H1 (cell line): ENCODE data around the gene XPO5. TPM values are rescaled to one million over a fixed set of nuclear protein-coding genes. Genes with fewer than 3 reads are reported as not detected.

Experiments used
- CTCF ChIA-PET: fragments of 300-600 bp; sonication (Branson Sonifier 250); formaldehyde crosslinking; loops from one replicate; lab custom pipeline; 2021; ENCODE audit not compliant: partially characterized antibody; lab: Charles Lee
- POLR2A ChIA-PET: fragments of 300-600 bp; sonication (Branson Sonifier 250); formaldehyde crosslinking; loops from one replicate; lab custom pipeline; 2021; ENCODE audit warnings: inconsistent platforms; ENCODE audit not compliant: partially characterized antibody; lab: Charles Lee
- DNase-seq, 2 experiments: peaks; one replicate each; pipeline versions ENCODE4 v3.0.0 to v3.0.0-alpha.2; 2010 to 2022; ENCODE audit warnings: low spot score in 2 of 2, low read depth in 1 of 2, mixed read lengths in 1 of 2
- FAIRE-seq: peaks from 2 replicates; lab custom pipeline; 2011; peaks lifted over from hg19 to GRCh38; lab: Jason Lieb, UNC
- H2AFZ ChIP-seq: 2 replicates; pipeline ENCODE4 v1.8.1; 2012; ENCODE audit warnings: low read length, inconsistent platforms
- H2AK5ac ChIP-seq: 2 replicates; pipeline ENCODE4 v1.6.1; 2013; ENCODE audit warnings: low read depth, low read length
- H2BK120ac ChIP-seq: replicated peaks from 2 replicates; pipeline ENCODE3; 2013; ENCODE audit warnings: low read depth, low read length, inconsistent platforms
- H2BK12ac ChIP-seq: 2 replicates; pipeline ENCODE4 v1.6.1; 2013; ENCODE audit warnings: low read depth, low read length
- H2BK15ac ChIP-seq: 2 replicates; pipeline ENCODE4 v1.6.1; 2013; ENCODE audit warnings: low read length
- H2BK20ac ChIP-seq: 2 replicates; pipeline ENCODE4 v1.6.1; 2013; ENCODE audit warnings: low read length
- H2BK5ac ChIP-seq: 2 replicates; pipeline ENCODE4 v1.6.1; 2013; ENCODE audit warnings: low read depth, low read length
- H3K14ac ChIP-seq: 2 replicates; pipeline ENCODE4 v1.6.1; 2013; ENCODE audit warnings: inconsistent platforms; ENCODE audit not compliant: insufficient read length
- H3K18ac ChIP-seq: 2 replicates; pipeline ENCODE4 v1.6.1; 2013; ENCODE audit warnings: low read length; ENCODE audit errors: extremely low read depth
- H3K23ac ChIP-seq: 2 replicates; pipeline ENCODE4 v1.6.1; 2013; ENCODE audit warnings: inconsistent platforms; ENCODE audit not compliant: insufficient read length
- H3K23me2 ChIP-seq: 2 replicates; pipeline ENCODE4 v1.6.1; 2013; ENCODE audit warnings: low read depth, low read length
- H3K27ac ChIP-seq: 2 replicates; pipeline ENCODE4 v1.6.1; 2011; ENCODE audit warnings: low read depth, low read length, inconsistent platforms
- H3K27me3 ChIP-seq, 4 experiments: replicated peaks in 1 of 4; 1 replicate in 1 of 4; 2 replicates in 3 of 4; pipeline versions ENCODE4 v1.6.1 to v1.8.1; 2011 to 2013; ENCODE audit warnings: low read length in 3 of 4, mild to moderate bottlenecking in 3 of 4, inconsistent platforms in 2 of 4, mixed read lengths in 2 of 4, moderate library complexity in 1 of 4; ENCODE audit not compliant: control insufficient read depth in 3 of 4, insufficient read depth in 3 of 4; ENCODE audit errors: extremely low read depth in 1 of 4
- H3K36me3 ChIP-seq, 4 experiments: 2 replicates each; pipeline versions ENCODE4 v1.6.1 to v1.8.1; 2011 to 2013; ENCODE audit warnings: mild to moderate bottlenecking in 4 of 4, low read length in 3 of 4, moderate library complexity in 2 of 4, control low read depth in 1 of 4, inconsistent platforms in 1 of 4; ENCODE audit not compliant: insufficient read depth in 4 of 4, control insufficient read depth in 2 of 4
- H3K4ac ChIP-seq: replicated peaks from 2 replicates; pipeline ENCODE3; 2013; ENCODE audit warnings: low read length, low read depth, mixed read lengths, inconsistent platforms; ENCODE audit not compliant: insufficient read length
- H3K4me1 ChIP-seq, 4 experiments: replicated peaks in 1 of 4; 1 replicate in 1 of 4; 2 replicates in 3 of 4; pipeline versions ENCODE4 v1.6.1 to v1.8.1; 2011 to 2013; ENCODE audit warnings: low read length in 3 of 4, inconsistent platforms in 2 of 4, mixed read lengths in 1 of 4; ENCODE audit not compliant: insufficient read depth in 4 of 4, control insufficient read depth in 3 of 4
- H3K4me2 ChIP-seq, 2 experiments: 2 replicates each; pipeline versions ENCODE4 v1.6.1 to v1.8.1; 2011 to 2013; ENCODE audit warnings: low read depth in 2 of 2, low read length in 2 of 2, control low read depth in 1 of 2, inconsistent platforms in 1 of 2, mild to moderate bottlenecking in 1 of 2; ENCODE audit not compliant: insufficient read depth in 1 of 2
- H3K4me3 ChIP-seq, 4 experiments: fragments of 200-600, 300-600 bp in 1 of 4; sonication (generic), shearing (Covaris generic), sonication (Bioruptor Twin) in 1 of 4; 2 replicates each; pipeline versions ENCODE4 v1.5.1 to v1.8.1; 2011 to 2016; ENCODE audit warnings: low read length in 4 of 4, low read depth in 3 of 4, control low read depth in 2 of 4, inconsistent platforms in 2 of 4, mild to moderate bottlenecking in 2 of 4, mixed read lengths in 1 of 4, moderate library complexity in 1 of 4; ENCODE audit not compliant: insufficient read depth in 2 of 4; ENCODE audit errors: extremely low read depth in 1 of 4
- H3K56ac ChIP-seq: replicated peaks from 2 replicates; pipeline ENCODE3; 2013; ENCODE audit warnings: low read depth, mild to moderate bottlenecking, mixed read lengths, low read length, inconsistent platforms; ENCODE audit not compliant: insufficient read length
- H3K79me1 ChIP-seq: 2 replicates; pipeline ENCODE4 v1.6.1; 2013; ENCODE audit warnings: low read depth, low read length, control low read depth
- H3K79me2 ChIP-seq, 2 experiments: 2 replicates each; pipeline versions ENCODE4 v1.6.1 to v1.8.1; 2012 to 2013; ENCODE audit warnings: low read length in 2 of 2, mild to moderate bottlenecking in 2 of 2, inconsistent platforms in 1 of 2; ENCODE audit not compliant: insufficient read depth in 2 of 2, control insufficient read depth in 1 of 2
- H3K9ac ChIP-seq, 4 experiments: replicated peaks in 1 of 4; 1 replicate in 1 of 4; 2 replicates in 3 of 4; pipeline versions ENCODE4 v1.6.1 to v1.8.1; 2011 to 2013; ENCODE audit warnings: low read depth in 3 of 4, low read length in 3 of 4, control low read depth in 2 of 4, mild to moderate bottlenecking in 2 of 4, moderate library complexity in 2 of 4, inconsistent platforms in 1 of 4; ENCODE audit errors: extremely low read depth in 1 of 4
- H3K9me3 ChIP-seq, 2 experiments: 2 replicates each; pipeline versions ENCODE4 v1.6.1 to v1.8.1; 2012 to 2013; ENCODE audit warnings: mild to moderate bottlenecking in 2 of 2, moderate library complexity in 2 of 2, control low read depth in 1 of 2, inconsistent platforms in 1 of 2, low read depth in 1 of 2, low read length in 1 of 2, mixed read lengths in 1 of 2; ENCODE audit not compliant: insufficient read depth in 2 of 2
- H4K20me1 ChIP-seq, 2 experiments: replicated peaks in 1 of 2; 2 replicates each; pipeline versions ENCODE3 to v1.8.1; 2011 to 2013; ENCODE audit warnings: inconsistent platforms in 2 of 2, low read length in 2 of 2, mild to moderate bottlenecking in 1 of 2; ENCODE audit not compliant: insufficient read depth in 2 of 2, control insufficient read depth in 1 of 2
- H4K5ac ChIP-seq: 2 replicates; pipeline ENCODE4 v1.6.1; 2013; ENCODE audit warnings: low read length, low read depth, mixed read lengths, inconsistent platforms; ENCODE audit not compliant: insufficient read length
- H4K8ac ChIP-seq: 2 replicates; pipeline ENCODE4 v1.8.0; 2013; ENCODE audit warnings: mild to moderate bottlenecking, moderate library complexity, low read length, inconsistent platforms; ENCODE audit not compliant: insufficient read depth; ENCODE audit errors: extremely low read depth
- H4K91ac ChIP-seq: replicated peaks from 2 replicates; pipeline ENCODE3; 2013; ENCODE audit warnings: low read length, mixed read lengths, inconsistent platforms; ENCODE audit not compliant: insufficient read length
- CHD2 ChIP-seq: IDR thresholded peaks from 2 replicates; pipeline ENCODE4 v1.6.1; 2012; ENCODE audit warnings: low read length, improper control_type of control experiment
- FOSL1 ChIP-seq: IDR thresholded peaks from 2 replicates; pipeline ENCODE4 v1.6.1; 2011; ENCODE audit warnings: mild to moderate bottlenecking, low read depth, low read length, moderate library complexity; ENCODE audit not compliant: insufficient read depth
- GTF2F1 ChIP-seq: IDR thresholded peaks from 2 replicates; pipeline ENCODE4 v1.6.1; 2012; ENCODE audit warnings: low read depth, low read length, improper control_type of control experiment, borderline replicate concordance
- SP1 ChIP-seq: IDR thresholded peaks from 2 replicates; pipeline ENCODE4 v1.6.1; 2011; ENCODE audit warnings: low read depth, low read length
- SUZ12 ChIP-seq: fragments of 200-600 bp; sonication (generic); IDR thresholded peaks from 2 replicates; pipeline ENCODE4 v1.6.1; 2012; ENCODE audit warnings: mild to moderate bottlenecking, inconsistent platforms, low read length, moderate library complexity, mixed read lengths
- YY1 ChIP-seq: IDR thresholded peaks from 2 replicates; pipeline ENCODE4 v1.6.1; 2011; ENCODE audit warnings: low read depth, mild to moderate bottlenecking, low read length
- ZNF274 ChIP-seq: IDR thresholded peaks from 2 replicates; pipeline ENCODE4 v1.7.0; 2012; ENCODE audit warnings: low read length, borderline replicate concordance; ENCODE audit errors: extremely low read depth
- WGBS, 2 experiments: shearing (Covaris generic) in 1 of 2; methylation state at CpG; one replicate each; pipeline versions ENCODE4 v1.1.6 to v1.1.7; 2013 to 2015; ENCODE audit warnings: low lambda C conversion rate in 2 of 2, mixed read lengths in 2 of 2, inconsistent platforms in 1 of 2, low coverage in 1 of 2, missing lambda C conversion rate in 1 of 2; ENCODE audit not compliant: insufficient replicate concordance in 2 of 2, insufficient coverage in 1 of 2, insufficient read length in 1 of 2; ENCODE audit errors: extremely low coverage in 1 of 2, missing lambda C conversion rate in 1 of 2; 5-methylcytosine and 5-hydroxymethylcytosine counted together
- polyA plus RNA-seq, 7 experiments: library from polyadenylated mRNA; depleted of rRNA in 3 of 7; stranded (reverse) in 5 of 7; unstranded in 2 of 7; fragments of >200 nt in 5 of 7; fragments of 200-250 nt in 2 of 7; gene quantifications; 1 replicate in 5 of 7; 2 replicates in 1 of 7; 4 replicates in 1 of 7; pipeline versions ENCODE4 v1.2.1 to v1.2.3, GENCODE V29; 2011 to 2013; ENCODE audit warnings: missing spikeins in 2 of 7, mixed read lengths in 2 of 7
- total RNA-seq: library from RNA; stranded (reverse); fragmentation: NEBNext Ultra II Directional; extraction: Animal tissue kit (Norgen Biotek cat#: 25700); gene quantifications from 2 replicates; pipeline ENCODE4 v1.2.1, GENCODE V29; 2021
- TF ChIP-seq, protein P1 (sequence below): IDR thresholded peaks from 2 replicates; pipeline ENCODE4 v1.6.1; 2012; ENCODE audit warnings: low read length, inconsistent platforms

Gene XPO5
- total and polyA plus RNA-seq, 2 of the 8 experiments (the other 6 are each of a cell fraction or from before 2014, with no cell fraction given), result 80.6 to 95.7 TPM

DNA sequence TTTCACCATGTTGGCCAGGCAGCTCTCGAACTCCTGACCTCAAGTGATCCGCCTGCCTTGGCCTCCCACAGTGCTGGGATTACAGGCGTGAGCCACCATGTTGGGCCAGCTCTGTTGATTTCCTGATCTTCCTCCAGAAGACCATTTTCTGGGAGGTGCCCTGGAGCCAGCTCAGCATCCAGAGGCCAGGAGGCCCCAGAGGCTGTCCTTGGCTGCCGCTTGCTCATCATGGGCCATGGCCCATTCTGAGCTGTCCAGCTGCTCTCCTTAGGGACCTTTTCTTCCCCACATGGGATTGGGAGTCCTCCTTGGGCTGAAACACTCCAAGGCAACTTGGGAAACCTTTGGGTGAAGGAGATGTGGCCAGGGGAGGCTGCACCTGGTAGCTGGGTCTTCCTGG is 81.1 kb downstream of the XPO5 start:
- DNase-seq, result no peak
- POLR2A ChIA-PET, result interaction anchor here (0.7 to 5.6 kb wide), 6 partner anchors 9 to 26 kb away, joined by 3 to 27 read pairs (median 4); partner anchors contain the start of genes POLR1C, TJAP1 and YIPF3

More for the DNA sequence above, 81.1 kb downstream of the XPO5 start:
- Histone ChIP-seq H3K79me2 (peaks cover 4 to 42% of the 10 kb centered on the region in 2 experiments; a peak in 3 of 4 replicates), H2AFZ (no peak overlapping the region), H3K14ac (no peak overlapping the region), H3K23me2 (no peaks in the 10 kb centered on the region), H3K36me3 (peaks cover 11 to 18% (median 13%) of the 10 kb centered on the region in 4 experiments; a peak in 7 of 8 replicates), H3K4me3 (no peak overlapping the region), H2AK5ac (0 out of 2 replicates have a peak overlapping the region, but pooled peaks have one; percentile 65), H3K4me1 (peaks cover 7 to 19% (median 13%) of the 10 kb centered on the region in 4 experiments), H3K18ac (no peak overlapping the region), H3K79me1 (peaks cover 23% of the 10 kb centered on the region), H3K27ac (no peak overlapping the region), H3K23ac (no peak overlapping the region), H2BK5ac (no peak overlapping the region), H3K56ac (no peak overlapping the region), H3K9me3 (no peaks in the 10 kb centered on the region)
- no peak for TF ChIP-seq CHD2
- TF ChIP-seq SUZ12, result no peak
- no peak for TF ChIP-seq GTF2F1
- TF ChIP-seq, protein P1, sequence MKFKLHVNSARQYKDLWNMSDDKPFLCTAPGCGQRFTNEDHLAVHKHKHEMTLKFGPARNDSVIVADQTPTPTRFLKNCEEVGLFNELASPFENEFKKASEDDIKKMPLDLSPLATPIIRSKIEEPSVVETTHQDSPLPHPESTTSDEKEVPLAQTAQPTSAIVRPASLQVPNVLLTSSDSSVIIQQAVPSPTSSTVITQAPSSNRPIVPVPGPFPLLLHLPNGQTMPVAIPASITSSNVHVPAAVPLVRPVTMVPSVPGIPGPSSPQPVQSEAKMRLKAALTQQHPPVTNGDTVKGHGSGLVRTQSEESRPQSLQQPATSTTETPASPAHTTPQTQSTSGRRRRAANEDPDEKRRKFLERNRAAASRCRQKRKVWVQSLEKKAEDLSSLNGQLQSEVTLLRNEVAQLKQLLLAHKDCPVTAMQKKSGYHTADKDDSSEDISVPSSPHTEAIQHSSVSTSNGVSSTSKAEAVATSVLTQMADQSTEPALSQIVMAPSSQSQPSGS, result no peak
- no peak for TF ChIP-seq FOSL1
- no peak for TF ChIP-seq YY1
- TF ChIP-seq ZNF274, result no peak
- no peak for TF ChIP-seq SP1
- TF ChIP-seq, all 59 proteins: peak for 0
- H4K91ac ChIP-seq, result no peak overlapping the region
- no peak overlapping the region for H2BK20ac ChIP-seq
- no peak overlapping the region for H4K5ac ChIP-seq
- H3K4me2 ChIP-seq, result no peak overlapping the region
- no peak overlapping the region for H3K4ac ChIP-seq
- H2BK15ac ChIP-seq, result no peak overlapping the region
- no peak overlapping the region for H2BK120ac ChIP-seq
- H3K9ac ChIP-seq, result no peak overlapping the region
- CTCF ChIA-PET, result interaction anchor here (0.6 to 32.9 kb wide), 7 partner anchors 6 to 160 kb away, joined by 3 to 536 read pairs (median 8); partner anchors contain the start of genes DLK2, LRRC73, TJAP1 and ZNF318
- WGBS, 2 experiments, result 93% methylated on average over 4 of the region's 4 CpGs; no CpG with 5 or more reads in 1 of the 2 experiments
- H3K27me3 ChIP-seq, result no peaks in the 10 kb centered on the region
- peaks cover 10 to 30% of the 10 kb centered on the region in 2 experiments for H4K20me1 ChIP-seq
- H2BK12ac ChIP-seq, result no peak overlapping the region
- no peak overlapping the region for H4K8ac ChIP-seq
- no peak for FAIRE-seq
